NCI-H2171 (cell line): Measurements from ENCODE around the gene WDR13.
A peak's percentile ranks its signal among the peaks of the same experiment; 100 is the strongest.
"Not testable (repeated sequence)": the region's sequence is repeated elsewhere in the genome, so short reads cannot be mapped to it uniquely, and the experiment has no call there.

Source experiments
- DNase-seq: peaks from one replicate; lab custom pipeline; 2025; lab: John Stamatoyannopoulos, UW

Gene WDR13

DNA sequence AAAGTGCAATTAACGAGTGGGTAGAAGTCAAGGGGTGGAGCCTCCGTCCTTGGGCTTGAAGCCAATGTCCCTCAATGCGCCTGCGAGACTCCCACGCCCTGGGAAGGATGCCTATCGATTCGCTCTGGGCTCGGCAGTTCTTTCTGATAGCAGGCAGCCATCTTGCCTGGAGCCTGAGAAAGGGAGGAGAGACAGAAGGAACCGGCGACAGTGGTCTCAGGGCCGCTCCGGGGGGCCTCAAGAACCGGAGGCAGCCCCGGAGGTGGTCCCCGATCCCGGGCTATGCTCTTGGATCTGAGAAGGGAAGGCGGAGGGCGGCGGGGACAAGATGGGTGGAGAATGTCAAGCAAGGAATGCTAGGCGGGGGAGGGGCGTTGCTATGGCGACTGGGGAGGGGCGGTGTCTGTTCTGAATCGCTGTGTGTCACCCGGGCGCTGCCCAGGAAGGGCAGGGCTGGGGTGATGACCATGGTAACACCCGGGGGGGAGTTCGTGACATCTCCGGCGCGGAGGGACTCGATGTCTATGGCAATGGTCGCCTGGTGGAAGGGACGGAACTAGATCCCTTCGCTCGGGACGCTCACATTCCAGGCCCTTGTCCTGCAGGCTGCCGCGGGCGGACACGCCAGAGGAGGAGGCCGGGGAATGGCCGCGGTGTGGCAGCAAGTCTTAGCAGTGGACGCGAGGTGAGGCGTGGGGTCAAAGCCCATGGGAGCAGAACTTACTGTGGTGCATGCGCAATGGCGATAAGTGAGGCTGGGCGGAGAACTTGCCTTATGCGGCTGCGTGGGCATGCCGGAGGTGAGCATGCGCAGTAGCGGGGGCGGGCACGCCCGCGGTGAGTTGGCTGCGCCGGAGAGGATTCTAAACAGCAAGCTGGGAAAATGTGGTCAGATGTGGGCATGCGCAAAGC lies at the start of gene WDR13:
TSS of gene WDR13 (plus strand) at position 140 of the 912 bp plus-strand sequence. CDS start at position 645, 505 bp downstream.
- peak; percentile 78 for DNase-seq

- no peak for DNase-seq
Observed at GRCh38 chrX:48548871-48549270, 48.4 kb upstream of the WDR13 start.

DNA sequence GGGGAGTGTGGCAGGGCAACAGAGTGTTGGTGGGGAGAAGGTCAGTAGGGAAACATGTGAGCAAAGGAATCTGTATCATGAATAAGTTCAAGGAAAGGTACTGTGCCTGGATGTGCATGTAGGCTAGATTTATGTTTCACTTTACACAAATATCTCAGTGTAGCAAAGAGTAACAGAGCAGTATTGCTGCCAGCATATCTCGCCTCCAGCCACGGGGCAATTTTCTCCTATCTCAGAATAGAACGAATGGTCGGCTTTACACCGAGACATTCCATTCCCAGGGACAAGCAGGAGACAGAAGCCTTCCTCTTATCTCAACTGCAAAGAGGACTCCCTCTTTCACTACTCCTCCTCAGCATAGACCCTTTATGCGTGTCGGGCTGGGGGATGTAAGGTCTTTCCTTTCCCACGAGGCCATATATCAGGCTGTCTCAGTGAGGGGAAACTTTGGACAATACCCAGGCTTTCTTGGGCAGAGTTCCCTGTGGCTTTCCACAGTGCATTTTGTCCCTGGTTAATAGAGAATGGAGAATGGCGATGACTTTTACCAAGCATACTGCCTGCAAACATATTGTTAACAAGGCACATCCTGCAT lies 41.5 kb upstream of the WDR13 start:
- DNase-seq: not testable (repeated sequence)

DNA sequence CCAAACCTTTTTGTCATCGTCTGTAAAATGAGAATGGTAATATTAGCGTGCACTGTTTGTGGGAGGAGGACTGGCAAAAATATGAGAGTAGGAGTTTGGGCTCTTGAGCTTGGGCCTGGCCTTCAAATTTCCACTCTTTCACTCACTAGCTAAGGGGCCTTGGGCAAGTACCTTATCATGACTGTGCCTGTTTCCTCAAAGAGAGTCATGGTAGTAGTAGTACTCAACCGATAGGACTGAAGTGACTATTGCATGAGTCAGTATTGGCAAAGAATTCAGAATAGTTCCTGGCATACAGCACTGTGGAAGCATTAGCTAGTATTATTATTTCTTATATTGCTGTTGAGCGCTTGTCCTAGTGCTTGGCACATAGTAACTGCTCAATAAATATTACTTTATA lies 39.0 kb upstream of the WDR13 start:
- DNase-seq: no peak

DNA sequence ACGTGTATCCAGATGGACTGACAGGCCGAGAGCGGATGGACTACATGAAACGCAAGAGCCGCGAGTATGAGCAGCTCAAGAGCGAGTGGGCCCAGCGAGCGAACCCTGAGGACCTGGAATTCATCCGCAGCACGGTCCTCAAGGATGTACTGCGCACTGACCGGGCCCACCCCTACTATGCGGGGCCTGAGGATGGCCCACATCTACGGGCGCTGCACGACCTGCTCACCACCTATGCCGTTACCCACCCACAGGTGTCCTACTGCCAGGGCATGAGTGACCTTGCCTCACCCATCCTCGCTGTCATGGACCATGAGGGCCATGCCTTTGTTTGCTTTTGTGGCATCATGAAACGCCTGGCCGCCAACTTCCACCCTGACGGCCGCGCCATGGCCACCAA lies 37.7 kb upstream of the WDR13 start:
- no peak for DNase-seq

DNA sequence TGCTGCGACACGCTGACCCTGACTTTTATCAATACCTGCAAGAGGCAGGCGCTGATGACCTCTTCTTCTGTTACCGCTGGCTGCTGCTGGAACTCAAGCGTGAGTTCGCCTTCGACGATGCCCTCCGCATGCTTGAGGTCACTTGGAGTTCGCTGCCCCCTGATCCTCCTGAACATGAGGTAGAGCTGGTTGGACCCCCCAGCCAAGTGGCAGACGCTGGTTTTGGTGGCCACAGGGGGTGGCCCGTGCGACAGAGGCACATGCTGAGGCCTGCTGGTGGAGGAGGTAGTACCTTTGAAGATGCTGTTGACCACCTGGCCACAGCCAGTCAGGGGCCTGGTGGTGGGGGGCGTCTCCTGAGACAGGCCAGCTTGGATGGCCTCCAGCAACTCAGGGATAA lies 37.2 kb upstream of the WDR13 start:
- DNase-seq: no peak

GRCh38 chrX:48560681-48561080 lies 36.6 kb upstream of the WDR13 start:
- DNase-seq: no peak

- DNase-seq: no peak
Observed at GRCh38 chrX:48569958-48570357, 27.3 kb upstream of the WDR13 start.

DNA sequence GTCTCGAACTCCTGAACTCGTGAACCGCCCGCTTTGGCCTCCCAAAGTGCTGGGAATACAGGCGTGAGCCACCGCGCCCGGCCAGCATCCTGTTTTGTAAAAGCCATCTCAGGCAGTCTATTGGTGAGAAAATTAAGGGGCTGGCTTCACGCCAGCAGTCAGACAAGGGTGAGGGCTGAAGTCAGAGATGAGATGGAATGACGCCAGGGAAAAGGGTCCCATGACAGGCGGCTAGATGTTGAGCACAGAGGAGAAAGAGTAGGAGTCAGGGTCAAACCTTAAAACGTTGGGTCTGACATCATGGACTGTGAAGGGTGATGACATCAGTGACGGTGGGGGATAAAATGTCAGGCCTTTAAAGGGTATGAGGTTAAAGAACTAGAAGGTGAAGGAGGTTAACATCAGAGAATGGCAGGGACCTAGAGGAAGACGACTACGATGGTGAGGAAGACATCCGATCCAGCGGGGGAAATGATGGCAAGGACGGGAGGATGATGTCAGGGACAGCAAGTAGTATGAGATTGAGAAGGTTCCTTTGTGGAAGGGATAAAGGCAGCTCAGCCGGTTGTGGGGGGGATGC lies 23.5 kb upstream of the WDR13 start:
- peak; percentile 50 for DNase-seq

DNA sequence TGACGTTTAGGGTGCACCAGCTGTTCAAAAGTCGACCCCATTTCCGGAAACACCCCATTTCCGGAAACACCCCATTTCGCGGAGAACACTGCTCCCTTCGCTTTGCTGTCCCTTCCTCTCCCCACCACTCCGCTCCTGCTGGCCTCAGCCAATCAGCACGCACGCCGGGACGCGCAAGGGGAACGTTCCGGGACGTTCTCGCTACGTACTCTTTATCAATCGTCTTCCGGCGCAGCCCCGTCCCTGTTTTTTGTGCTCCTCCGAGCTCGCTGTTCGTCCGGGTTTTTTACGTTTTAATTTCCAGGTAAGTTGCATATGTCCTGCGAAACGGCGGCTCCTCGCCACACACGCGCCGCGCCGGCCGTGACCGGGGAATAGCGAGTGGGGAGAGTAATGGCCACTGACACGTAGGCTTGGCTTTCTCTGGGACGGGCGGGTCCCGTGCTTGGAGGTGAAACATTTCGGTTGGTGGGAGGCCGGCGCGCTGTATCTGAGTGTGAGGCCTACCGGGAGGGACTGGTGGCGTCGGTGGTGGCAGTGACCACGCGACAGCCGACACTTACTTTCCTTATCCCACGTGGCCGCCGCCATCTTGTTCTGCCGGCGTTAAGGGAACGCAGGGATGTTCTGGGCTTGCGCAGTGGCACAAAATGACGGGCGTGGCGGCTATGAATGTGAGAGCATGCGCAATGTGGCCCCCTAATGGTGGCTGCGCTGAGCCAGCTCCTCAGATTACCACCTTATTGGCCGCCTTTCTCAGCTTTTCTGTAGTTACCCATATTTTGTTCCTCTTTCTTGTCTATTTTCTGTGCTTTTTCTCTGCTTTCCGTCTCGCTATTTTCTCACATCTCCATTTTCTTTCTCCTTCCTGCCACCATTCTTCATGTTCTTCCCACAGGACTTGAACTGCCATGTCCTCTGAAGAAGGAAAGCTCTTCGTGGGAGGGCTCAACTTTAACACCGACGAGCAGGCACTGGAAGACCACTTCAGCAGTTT lies 22.7 kb upstream of the WDR13 start, which contains the start of gene RBM3:
TSS of gene RBM3 (plus strand) at position 215 of the 997 bp plus-strand sequence. CDS start at position 912, 697 bp downstream.
- DNase-seq: peak; percentile 81

DNA sequence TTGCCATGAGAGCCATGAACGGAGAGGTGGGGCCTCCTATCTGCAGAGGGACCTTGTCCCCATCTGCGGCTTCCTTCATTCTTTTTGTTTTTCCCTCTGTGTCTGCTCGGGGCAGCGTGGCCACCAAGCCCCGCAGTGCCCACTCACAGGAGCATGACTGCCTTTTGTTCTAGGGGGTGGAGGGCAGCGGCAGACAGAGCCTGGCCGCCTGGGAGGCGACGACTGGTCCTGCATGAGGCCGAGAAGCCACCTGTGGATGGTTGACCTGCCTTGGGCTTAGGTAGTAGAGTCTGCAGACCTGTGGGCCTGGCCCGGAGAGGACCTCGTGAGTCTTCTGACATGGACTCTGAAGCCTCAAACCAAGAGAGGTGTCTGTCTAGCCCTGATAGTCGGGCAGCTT lies 21.6 kb upstream of the WDR13 start:
- no peak for DNase-seq

DNA sequence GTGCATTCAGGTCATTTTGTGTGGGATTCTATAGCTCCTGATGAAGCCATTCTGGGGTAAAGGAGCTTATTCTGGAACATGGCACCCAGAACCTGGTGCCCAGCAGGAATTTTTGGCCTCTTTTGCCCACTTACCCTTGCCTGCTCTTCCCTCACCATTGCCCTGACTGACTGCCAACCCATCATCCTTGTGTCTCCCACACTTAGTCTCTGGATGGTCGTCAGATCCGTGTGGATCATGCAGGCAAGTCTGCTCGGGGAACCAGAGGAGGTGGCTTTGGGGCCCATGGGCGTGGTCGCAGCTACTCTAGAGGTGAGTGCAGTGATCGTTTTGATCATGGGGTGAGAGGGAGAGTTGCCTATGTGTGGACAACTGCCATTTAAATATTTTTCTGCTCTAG lies 21.2 kb upstream of the WDR13 start:
- DNase-seq: no peak

DNA sequence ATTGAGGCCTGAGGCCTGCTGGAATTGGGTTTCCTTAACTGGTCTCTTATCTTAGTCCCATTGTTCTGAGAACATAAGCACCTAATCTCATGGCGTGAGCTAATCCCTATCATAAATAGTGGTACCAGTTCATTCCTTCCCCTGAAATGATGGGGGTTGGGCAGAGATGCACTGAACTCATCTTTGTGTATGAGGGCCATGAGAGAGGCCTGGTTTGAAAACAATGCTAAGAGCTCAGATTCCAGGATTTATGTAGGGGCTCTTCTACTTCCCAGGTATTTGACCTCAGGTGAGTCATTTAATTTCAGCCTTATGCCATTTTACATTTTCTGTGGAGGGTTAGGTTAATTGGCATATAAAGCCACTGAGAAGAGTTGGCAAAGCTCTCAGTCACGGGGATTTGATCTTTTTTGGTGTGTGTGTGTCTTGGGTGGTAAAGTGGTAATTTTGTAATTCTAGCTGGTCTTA lies 18.6 kb upstream of the WDR13 start:
- no peak for DNase-seq

GRCh38 chrX:48579259-48579658 lies 18.0 kb upstream of the WDR13 start:
- DNase-seq: no peak

DNA sequence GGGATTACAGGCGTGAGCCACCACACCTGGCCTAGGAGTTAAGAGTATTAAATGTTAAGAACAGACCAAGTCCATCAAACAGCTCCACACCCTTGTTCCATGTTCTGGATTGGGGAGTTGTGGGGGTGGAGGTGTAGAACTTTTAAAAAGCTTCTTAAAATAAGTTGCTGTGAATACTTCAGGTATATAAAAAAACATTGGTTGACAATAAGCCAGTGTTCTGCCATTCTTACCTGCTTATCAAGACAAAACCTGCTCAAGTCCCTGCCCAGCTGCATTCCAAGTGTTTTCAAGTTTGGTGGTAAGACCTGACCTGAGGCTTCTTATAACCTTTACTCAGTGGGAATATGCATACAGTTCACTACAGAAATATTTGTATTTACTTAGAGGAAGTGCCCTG lies 16.6 kb upstream of the WDR13 start:
- DNase-seq: no peak

- DNase-seq: no peak
Observed at GRCh38 chrX:48584698-48585097, 12.6 kb upstream of the WDR13 start.

- peak; percentile 77 for DNase-seq
Observed at GRCh38 chrX:48589482-48590162, 7.7 kb upstream of the WDR13 start.

DNA sequence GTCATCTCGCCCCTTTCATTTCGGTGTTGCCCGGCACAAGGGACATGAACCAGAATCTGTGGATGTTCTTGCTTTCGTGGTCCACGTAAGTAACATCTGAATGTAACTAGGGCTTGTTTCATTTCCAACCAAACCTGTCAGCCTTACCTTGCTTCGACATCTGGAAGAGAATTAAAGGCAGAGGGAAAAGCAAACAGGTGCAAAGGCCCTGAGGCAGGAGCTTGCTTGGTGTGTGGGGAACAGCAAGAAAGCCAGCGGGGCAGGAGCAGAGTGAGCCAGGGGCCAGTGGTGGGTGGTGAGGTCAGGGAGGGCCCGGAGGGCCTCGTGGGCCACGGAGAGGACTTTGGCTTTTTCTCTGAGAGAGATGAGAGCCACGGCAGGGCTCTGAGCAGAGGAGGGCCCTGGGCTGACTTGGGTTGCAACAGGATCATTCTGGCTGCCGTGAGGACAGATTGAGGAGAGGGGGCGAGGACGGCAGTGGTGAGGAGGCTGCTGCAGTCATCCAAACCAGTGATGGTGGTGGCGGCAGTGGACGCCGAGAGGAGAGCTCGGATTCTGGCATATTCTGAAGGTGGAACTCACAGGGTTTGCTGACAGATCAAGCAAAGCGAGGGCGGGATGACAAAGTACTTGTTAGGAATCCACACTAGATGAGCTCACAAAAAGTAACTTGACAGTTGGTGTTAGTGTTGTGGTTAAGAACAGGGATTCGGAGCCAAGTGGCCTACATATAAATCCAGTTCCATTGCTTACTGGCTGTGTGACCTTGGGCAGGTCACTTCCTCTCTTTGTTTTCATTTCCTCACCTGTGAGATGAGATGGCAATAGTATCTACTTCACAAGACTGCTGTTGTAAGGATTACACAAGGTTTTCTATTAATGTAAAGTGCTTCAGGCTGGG lies 6.8 kb upstream of the WDR13 start:
- DNase-seq: no peak

DNA sequence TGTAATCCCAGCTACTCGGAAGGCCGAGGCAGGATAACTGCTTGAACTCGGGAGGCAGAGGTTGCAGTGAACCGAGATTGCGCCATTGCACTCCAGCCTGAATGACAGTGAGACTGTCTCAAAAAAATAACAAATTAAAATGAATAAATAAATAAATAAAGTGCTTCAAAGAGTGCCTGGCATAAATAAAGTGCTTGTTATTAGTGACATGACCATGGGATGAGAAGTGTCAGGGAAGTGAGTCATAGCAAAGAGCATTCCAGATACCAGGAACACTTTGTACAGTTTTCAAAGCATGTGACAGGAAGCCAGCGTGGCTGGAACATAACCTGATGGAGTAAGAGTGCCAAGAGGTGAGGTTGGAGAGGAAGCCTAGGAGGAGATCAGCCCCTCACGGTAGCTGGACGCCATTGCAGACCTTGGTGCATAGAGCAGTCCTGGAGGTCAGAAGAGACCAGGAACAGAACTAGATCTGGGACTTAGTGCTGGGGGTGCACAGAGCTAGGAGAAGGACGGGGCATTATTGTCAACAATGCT lies 6.0 kb upstream of the WDR13 start:
- DNase-seq: no peak

- DNase-seq: no peak
Observed at GRCh38 chrX:48592971-48593370, 4.3 kb upstream of the WDR13 start.
